GM21825 (cell line): ENCODE data around the gene CHRM1.
"Not testable (repeated sequence)": the region's sequence is repeated elsewhere in the genome, so short reads cannot be mapped to it uniquely, and the experiment has no call there.

ENCODE experiments used
- ATAC-seq: cut with Tn5 transposase; IDR thresholded peaks from one replicate; pipeline ENCODE4 v1.9.1; 2021; ENCODE audit warnings: mild to moderate bottlenecking, moderate library complexity; ENCODE audit not compliant: unreplicated experiment

CHRM1 gene

GRCh38 chr11:62921201-62921572 is at the start of gene CHRM1:
CHRM1 (minus strand) TSS chr11:62921363; CDS start chr11:62911100, 10,263 bp downstream.
- ATAC-seq, result no peak

- ATAC-seq, result no peak
Observed at GRCh38 chr11:62965574-62965973, 44.4 kb upstream of the CHRM1 start.

- no peak for ATAC-seq
Observed at GRCh38 chr11:62962391-62962790, 41.2 kb upstream of the CHRM1 start.

- ATAC-seq, result no peak
Observed at GRCh38 chr11:62961017-62961570, 39.9 kb upstream of the CHRM1 start.

- no peak for ATAC-seq
Observed at GRCh38 chr11:62959422-62959980, 38.3 kb upstream of the CHRM1 start.

- ATAC-seq, result no peak
Observed at GRCh38 chr11:62958547-62959421, 37.6 kb upstream of the CHRM1 start.

GRCh38 chr11:62957147-62957546 is 36.0 kb upstream of the CHRM1 start:
- no peak for ATAC-seq

GRCh38 chr11:62954478-62954877 is 33.3 kb upstream of the CHRM1 start:
- ATAC-seq, result no peak

GRCh38 chr11:62953811-62954210 is 32.6 kb upstream of the CHRM1 start:
- ATAC-seq, result no peak

GRCh38 chr11:62948765-62949320 is 27.7 kb upstream of the CHRM1 start:
- ATAC-seq, result no peak

GRCh38 chr11:62945538-62945937 is 24.4 kb upstream of the CHRM1 start:
- not testable (repeated sequence) for ATAC-seq

- not testable (repeated sequence) for ATAC-seq
Observed at GRCh38 chr11:62937528-62937927, 16.4 kb upstream of the CHRM1 start.

GRCh38 chr11:62934496-62934785 is 13.3 kb upstream of the CHRM1 start:
- ATAC-seq, result no peak

GRCh38 chr11:62933750-62934495 is 12.8 kb upstream of the CHRM1 start:
- no peak for ATAC-seq

- no peak for ATAC-seq
Observed at GRCh38 chr11:62933285-62933684, 12.1 kb upstream of the CHRM1 start.

- no peak for ATAC-seq
Observed at GRCh38 chr11:62931499-62932278, 10.5 kb upstream of the CHRM1 start.

- no peak for ATAC-seq
Observed at GRCh38 chr11:62930666-62931065, 9.5 kb upstream of the CHRM1 start.

- no peak for ATAC-seq
Observed at GRCh38 chr11:62930157-62930556, 9.0 kb upstream of the CHRM1 start.

GRCh38 chr11:62928011-62928410 is 6.8 kb upstream of the CHRM1 start:
- no peak for ATAC-seq

GRCh38 chr11:62926680-62927455 is 5.7 kb upstream of the CHRM1 start:
- no peak for ATAC-seq
